ENCODE measurements around the gene PRKAA1.

DNA sequence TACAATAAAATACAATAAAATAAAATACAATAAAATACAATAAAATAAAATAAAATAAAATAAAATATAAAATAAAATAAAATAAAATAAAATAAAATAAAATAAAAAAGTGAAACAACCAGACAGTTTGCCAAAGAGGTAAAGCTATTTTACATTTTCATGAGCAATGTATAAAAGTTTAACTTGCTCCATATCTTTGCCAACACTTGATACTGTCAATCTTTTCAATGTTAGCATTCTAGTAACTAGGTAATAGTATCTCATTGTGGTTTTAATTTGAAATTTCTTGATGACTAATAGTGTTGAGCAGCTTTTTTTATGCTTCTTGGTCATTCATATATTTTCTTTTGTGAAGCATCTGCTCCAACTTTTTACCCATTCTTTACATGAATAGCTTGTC is 59.7 kb downstream of the PRKAA1 start:
- TF ChIP-seq, protein P1, sequence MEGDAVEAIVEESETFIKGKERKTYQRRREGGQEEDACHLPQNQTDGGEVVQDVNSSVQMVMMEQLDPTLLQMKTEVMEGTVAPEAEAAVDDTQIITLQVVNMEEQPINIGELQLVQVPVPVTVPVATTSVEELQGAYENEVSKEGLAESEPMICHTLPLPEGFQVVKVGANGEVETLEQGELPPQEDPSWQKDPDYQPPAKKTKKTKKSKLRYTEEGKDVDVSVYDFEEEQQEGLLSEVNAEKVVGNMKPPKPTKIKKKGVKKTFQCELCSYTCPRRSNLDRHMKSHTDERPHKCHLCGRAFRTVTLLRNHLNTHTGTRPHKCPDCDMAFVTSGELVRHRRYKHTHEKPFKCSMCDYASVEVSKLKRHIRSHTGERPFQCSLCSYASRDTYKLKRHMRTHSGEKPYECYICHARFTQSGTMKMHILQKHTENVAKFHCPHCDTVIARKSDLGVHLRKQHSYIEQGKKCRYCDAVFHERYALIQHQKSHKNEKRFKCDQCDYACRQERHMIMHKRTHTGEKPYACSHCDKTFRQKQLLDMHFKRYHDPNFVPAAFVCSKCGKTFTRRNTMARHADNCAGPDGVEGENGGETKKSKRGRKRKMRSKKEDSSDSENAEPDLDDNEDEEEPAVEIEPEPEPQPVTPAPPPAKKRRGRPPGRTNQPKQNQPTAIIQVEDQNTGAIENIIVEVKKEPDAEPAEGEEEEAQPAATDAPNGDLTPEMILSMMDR (conservative IDR thresholded peaks at IDR 0.05; ENCODE audit: low read depth, low read length) = no peak
- TF ChIP-seq EZH2 (IDR thresholded peaks at IDR 0.05; ENCODE audit: low read length, unreplicated experiment) = no peak

Data from PC-3 (cell line).